GM12878 (cell line): ENCODE results near the gene KLHL36. TPM values are rescaled to one million over a fixed set of nuclear protein-coding genes. Genes with fewer than 3 reads are reported as not detected.

Experiments used
- ATAC-seq: fragments of 200-7000 bp; cut with Tn5 transposase; 3 replicates; pipeline ENCODE4 v1.9.1; 2020; ENCODE audit warnings: mild to moderate bottlenecking, moderate library complexity
- BruUV-seq: library from RNA; stranded (reverse); fragments of 400-500 nt; replicated peaks from 2 replicates; lab custom pipeline; 2021; lab: Mats Ljungman, UMichigan
- CTCF ChIA-PET: fragments of 300-600 bp; sonication (Branson Sonifier 250); formaldehyde crosslinking; extraction: SDS; loops from one replicate; lab custom pipeline; 2021; ENCODE audit warnings: inconsistent platforms; lab: Yijun Ruan, JAX
- POLR2A ChIA-PET: fragments of 350-600 bp; formaldehyde crosslinking; extraction: SDS; loops from one replicate; lab custom pipeline; 2021; ENCODE audit warnings: inconsistent platforms; lab: Charles Lee
- RAD21 ChIA-PET: fragments of 300-600 bp; sonication (Branson Sonifier 250); formaldehyde crosslinking; loops from one replicate; lab custom pipeline; 2023; ENCODE audit warnings: antibody characterized with exemption; ENCODE audit not compliant: unreplicated experiment; lab: Charles Lee
- SMC1A ChIA-PET: fragments of 300-600 bp; sonication (Branson Sonifier 250); formaldehyde crosslinking; loops from one replicate; lab custom pipeline; 2023; ENCODE audit not compliant: unreplicated experiment, uncharacterized antibody; lab: Charles Lee
- DNase-seq: peaks from one replicate; pipeline ENCODE4 v3.0.0-alpha.2; 2011; ENCODE audit warnings: low read depth, low spot score
- FAIRE-seq: peaks from 3 replicates; lab custom pipeline; 2011; peaks lifted over from hg19 to GRCh38; lab: Jason Lieb, UNC
- H2AFZ ChIP-seq: 2 replicates; pipeline ENCODE4 v1.6.0; 2011; ENCODE audit warnings: low read depth, low read length, control low read depth; ENCODE audit not compliant: control insufficient read depth
- H3K27ac ChIP-seq: 2 replicates; pipeline ENCODE4 v1.5.1; 2011; ENCODE audit warnings: control low read depth; ENCODE audit not compliant: control insufficient read depth, insufficient read depth
- H3K27me3 ChIP-seq, 2 experiments: replicated peaks in 1 of 2; 2 replicates each; pipeline versions ENCODE4 v1.6.0 to v1.6.1; 2011; ENCODE audit warnings: low read length in 1 of 2; ENCODE audit not compliant: control insufficient read depth in 2 of 2, insufficient read depth in 2 of 2
- H3K36me3 ChIP-seq, 2 experiments: 2 replicates each; pipeline ENCODE4 v1.5.1; 2011; ENCODE audit warnings: low read length in 1 of 2; ENCODE audit not compliant: control insufficient read depth in 2 of 2, insufficient read depth in 2 of 2
- H3K4me1 ChIP-seq: 2 replicates; pipeline ENCODE4 v1.6.1; 2011; ENCODE audit warnings: mild to moderate bottlenecking, low read length, moderate library complexity, mixed read lengths; ENCODE audit not compliant: control insufficient read depth, insufficient read depth
- H3K4me2 ChIP-seq: 2 replicates; pipeline ENCODE4 v1.6.0; 2011; ENCODE audit warnings: control low read depth; ENCODE audit not compliant: control insufficient read depth, insufficient read depth
- H3K4me3 ChIP-seq: fragments of 200-600 bp; sonication (generic); 2 replicates; pipeline ENCODE4 v1.5.1; 2016
- H3K79me2 ChIP-seq: 2 replicates; pipeline ENCODE4 v1.6.0; 2011; ENCODE audit warnings: low read length; ENCODE audit not compliant: control insufficient read depth, insufficient read depth
- H3K9ac ChIP-seq: 2 replicates; pipeline ENCODE4 v1.8.0; 2011; ENCODE audit warnings: low read length, control low read depth, mixed read lengths; ENCODE audit not compliant: control insufficient read depth, insufficient read depth
- H3K9me3 ChIP-seq: replicated peaks from 3 replicates; pipeline ENCODE4 v1.5.1; 2011; ENCODE audit warnings: mild to moderate bottlenecking, low read length; ENCODE audit not compliant: control insufficient read depth, insufficient read depth
- H4K20me1 ChIP-seq: 2 replicates; pipeline ENCODE4 v1.6.0; 2011; ENCODE audit not compliant: control insufficient read depth, insufficient read depth
- BHLHE40 ChIP-seq, 2 experiments: fragments of 450-650 bp in 1 of 2; IDR thresholded peaks; 2 replicates each; pipeline ENCODE4 v1.6.1; 2011 to 2017; ENCODE audit warnings: low read depth in 2 of 2, borderline replicate concordance in 1 of 2, improper control_type of control experiment in 1 of 2, low read length in 1 of 2, mild to moderate bottlenecking in 1 of 2
- CBFB ChIP-seq: IDR thresholded peaks from 2 replicates; pipeline ENCODE4 v1.6.1; 2016; ENCODE audit warnings: antibody characterized with exemption, low read depth
- CBX5 ChIP-seq: sonication (generic); IDR thresholded peaks from 2 replicates; pipeline ENCODE4 v1.6.1; 2016; ENCODE audit warnings: low read depth, moderate library complexity, mild to moderate bottlenecking, inconsistent platforms
- CHD2 ChIP-seq: IDR thresholded peaks from 2 replicates; pipeline ENCODE4 v1.6.1; 2011; ENCODE audit warnings: low read depth, low read length, improper control_type of control experiment, borderline replicate concordance
- EED ChIP-seq: sonication (generic); IDR thresholded peaks from 2 replicates; pipeline ENCODE4 v1.6.1; 2016; ENCODE audit warnings: antibody characterized with exemption, low read depth
- MYC ChIP-seq: IDR thresholded peaks from 2 replicates; pipeline ENCODE4 v1.6.1; 2011; ENCODE audit warnings: mild to moderate bottlenecking, low read length, moderate library complexity, inconsistent platforms; ENCODE audit not compliant: insufficient read depth, insufficient replicate concordance, insufficient read length, severe bottlenecking
- NFIC ChIP-seq: IDR thresholded peaks from 2 replicates; pipeline ENCODE4 v1.6.1; 2012; ENCODE audit warnings: low read depth, mild to moderate bottlenecking, inconsistent platforms, low read length, moderate library complexity
- NFYB ChIP-seq: IDR thresholded peaks from 2 replicates; pipeline ENCODE4 v1.6.1; 2011; ENCODE audit warnings: low read depth, mild to moderate bottlenecking, low read length, improper control_type of control experiment, moderate library complexity; ENCODE audit not compliant: insufficient read depth
- RCOR1 ChIP-seq: conservative IDR thresholded peaks from 2 replicates; pipeline ENCODE4 v1.6.1; 2012; ENCODE audit warnings: low read depth, low read length, improper control_type of control experiment
- RFX5 ChIP-seq: IDR thresholded peaks from 2 replicates; pipeline ENCODE4 v1.6.1; 2011; ENCODE audit warnings: low read depth, low read length, improper control_type of control experiment
- SUPT20H ChIP-seq: IDR thresholded peaks from 2 replicates; pipeline ENCODE4 v1.6.1; 2011; ENCODE audit warnings: low read depth, mild to moderate bottlenecking, low read length, moderate library complexity, borderline replicate concordance; ENCODE audit not compliant: control insufficient read depth
- TBL1XR1 ChIP-seq: IDR thresholded peaks from 2 replicates; pipeline ENCODE4 v1.6.1; 2012; ENCODE audit warnings: low read depth, low read length, improper control_type of control experiment
- TCF3 ChIP-seq: IDR thresholded peaks from 2 replicates; pipeline ENCODE4 v1.6.1; 2012; ENCODE audit warnings: low read depth, mild to moderate bottlenecking, low read length, borderline replicate concordance; ENCODE audit not compliant: insufficient read depth
- YBX1 ChIP-seq: fragments of 450-650 bp; IDR thresholded peaks from 2 replicates; pipeline ENCODE4 v1.6.1; 2016; ENCODE audit warnings: antibody characterized with exemption
- YY1 ChIP-seq: IDR thresholded peaks from 2 replicates; pipeline ENCODE4 v1.6.1; 2011; ENCODE audit warnings: low read depth, mild to moderate bottlenecking, low read length
- WGBS: methylation state at CpG from one replicate; pipeline ENCODE4 v1.1.6; 2016; ENCODE audit warnings: low lambda C conversion rate; ENCODE audit not compliant: insufficient replicate concordance, insufficient coverage; ENCODE audit errors: missing lambda C conversion rate; 5-methylcytosine and 5-hydroxymethylcytosine counted together
- in situ Hi-C: fragments of 300-500 bp; cut with MboI; formaldehyde crosslinking; loops from 9 replicates; pipeline ENCODE4 v1.14.3; 2018; ENCODE audit warnings: mixed read lengths
- intact Hi-C: fragments of 100-400 bp; cut with micrococcal nuclease; formaldehyde crosslinking; loops from one replicate; pipeline ENCODE4 v1.14.2; 2022; ENCODE audit not compliant: unreplicated experiment
- polyA plus RNA-seq, 11 experiments: library from polyadenylated mRNA; depleted of rRNA in 4 of 11; unstranded in 6 of 11; stranded (reverse) in 5 of 11; fragments of >200 nt; fragmentation: Nextera tagmentation in 4 of 11; fragmentation: Illumina TruSeq in 1 of 11; extraction: Ambion mirVana in 4 of 11; extraction: Trizol in 1 of 11; gene quantifications; 1 replicate in 1 of 11; 2 replicates in 10 of 11; pipeline versions ENCODE4 v1.2.1 to v1.2.3, GENCODE V29; 2011 to 2016; ENCODE audit warnings: inconsistent platforms in 2 of 11, missing spikeins in 2 of 11, low read depth in 1 of 11
- total RNA-seq, 4 experiments: library from RNA; depleted of rRNA in 3 of 4; stranded (reverse); fragments of >200 nt in 3 of 4; fragmentation: Illumina TruSeq in 1 of 4; extraction: Trizol in 1 of 4; gene quantifications; 2 replicates each; pipeline versions ENCODE4 v1.2.1 to v1.2.3, GENCODE V29; 2013 to 2021
- TF ChIP-seq, protein P1 (sequence below): IDR thresholded peaks from 2 replicates; pipeline ENCODE4 v1.6.1; 2011; ENCODE audit warnings: low read depth, low read length, improper control_type of control experiment, borderline replicate concordance
- TF ChIP-seq, protein P2 (sequence below): IDR thresholded peaks from 2 replicates; pipeline ENCODE4 v1.6.1; 2011; ENCODE audit warnings: low read depth, mild to moderate bottlenecking, low read length, moderate library complexity, borderline replicate concordance; ENCODE audit errors: extremely low read depth
- TF ChIP-seq, protein P3 (sequence below), 3 experiments: IDR thresholded peaks in 2 of 3; conservative IDR thresholded peaks in 1 of 3; 2 replicates each; pipeline ENCODE4 v1.5.1; 2011; ENCODE audit warnings: low read depth in 3 of 3, low read length in 3 of 3, mild to moderate bottlenecking in 3 of 3, control low read depth in 2 of 3, moderate library complexity in 2 of 3, inconsistent platforms in 1 of 3, mixed read lengths in 1 of 3; ENCODE audit not compliant: control insufficient read depth in 2 of 3, insufficient read depth in 1 of 3; ENCODE audit errors: extremely low read depth in 1 of 3

KLHL36 gene
- total and polyA plus RNA-seq, 10 of the 15 experiments (the other 5 are each of a cell fraction or from before 2014, with no cell fraction given): 2.6 to 45.3 (median 16.8) TPM

DNA sequence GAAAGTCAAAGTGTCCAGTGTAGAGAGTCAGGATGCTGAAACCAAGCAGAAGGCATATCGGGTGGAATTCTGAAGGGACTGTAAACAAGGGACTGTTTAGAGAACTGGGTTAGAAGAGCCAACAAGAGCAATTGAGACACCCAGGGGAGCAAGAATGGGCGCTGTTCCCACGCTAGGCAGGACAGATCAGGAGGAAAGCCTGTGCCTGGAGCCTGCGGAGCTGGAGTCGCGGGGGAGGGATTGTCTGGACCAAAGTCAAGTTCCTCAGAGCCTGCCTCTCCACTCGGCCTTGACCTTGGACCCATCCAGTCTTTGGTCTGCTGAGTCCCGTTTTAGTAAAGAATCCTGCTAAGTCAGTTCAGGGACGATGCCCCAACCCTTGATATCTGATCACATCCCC is 14.7 kb upstream of the KLHL36 start:
- H3K4me1 ChIP-seq: peaks cover 32% of the 10 kb centered on the region
- TF ChIP-seq TCF3 (no peak), RCOR1 (no peak), CBFB (no peak), CBX5 (no peak), NFIC (no peak), RFX5 (no peak), MYC (no peak), TBL1XR1 (no peak), EED (no peak), BHLHE40 (IDR thresholded peaks at IDR 0.05; ENCODE audit: borderline replicate concordance in 1 of 2, low read depth in 2 of 2, low read length in 1 of 2) (no peak), SUPT20H (no peak), YBX1 (no peak), CHD2 (no peak), YY1 (no peak), NFYB (no peak)
- TF ChIP-seq, protein P1, sequence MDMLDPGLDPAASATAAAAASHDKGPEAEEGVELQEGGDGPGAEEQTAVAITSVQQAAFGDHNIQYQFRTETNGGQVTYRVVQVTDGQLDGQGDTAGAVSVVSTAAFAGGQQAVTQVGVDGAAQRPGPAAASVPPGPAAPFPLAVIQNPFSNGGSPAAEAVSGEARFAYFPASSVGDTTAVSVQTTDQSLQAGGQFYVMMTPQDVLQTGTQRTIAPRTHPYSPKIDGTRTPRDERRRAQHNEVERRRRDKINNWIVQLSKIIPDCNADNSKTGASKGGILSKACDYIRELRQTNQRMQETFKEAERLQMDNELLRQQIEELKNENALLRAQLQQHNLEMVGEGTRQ: no peak
- TF ChIP-seq, protein P2, sequence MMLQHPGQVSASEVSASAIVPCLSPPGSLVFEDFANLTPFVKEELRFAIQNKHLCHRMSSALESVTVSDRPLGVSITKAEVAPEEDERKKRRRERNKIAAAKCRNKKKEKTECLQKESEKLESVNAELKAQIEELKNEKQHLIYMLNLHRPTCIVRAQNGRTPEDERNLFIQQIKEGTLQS: no peak
- TF ChIP-seq, protein P3, sequence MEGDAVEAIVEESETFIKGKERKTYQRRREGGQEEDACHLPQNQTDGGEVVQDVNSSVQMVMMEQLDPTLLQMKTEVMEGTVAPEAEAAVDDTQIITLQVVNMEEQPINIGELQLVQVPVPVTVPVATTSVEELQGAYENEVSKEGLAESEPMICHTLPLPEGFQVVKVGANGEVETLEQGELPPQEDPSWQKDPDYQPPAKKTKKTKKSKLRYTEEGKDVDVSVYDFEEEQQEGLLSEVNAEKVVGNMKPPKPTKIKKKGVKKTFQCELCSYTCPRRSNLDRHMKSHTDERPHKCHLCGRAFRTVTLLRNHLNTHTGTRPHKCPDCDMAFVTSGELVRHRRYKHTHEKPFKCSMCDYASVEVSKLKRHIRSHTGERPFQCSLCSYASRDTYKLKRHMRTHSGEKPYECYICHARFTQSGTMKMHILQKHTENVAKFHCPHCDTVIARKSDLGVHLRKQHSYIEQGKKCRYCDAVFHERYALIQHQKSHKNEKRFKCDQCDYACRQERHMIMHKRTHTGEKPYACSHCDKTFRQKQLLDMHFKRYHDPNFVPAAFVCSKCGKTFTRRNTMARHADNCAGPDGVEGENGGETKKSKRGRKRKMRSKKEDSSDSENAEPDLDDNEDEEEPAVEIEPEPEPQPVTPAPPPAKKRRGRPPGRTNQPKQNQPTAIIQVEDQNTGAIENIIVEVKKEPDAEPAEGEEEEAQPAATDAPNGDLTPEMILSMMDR (IDR thresholded peaks at IDR 0.05 in 2 of 3, conservative IDR thresholded peaks at IDR 0.05 in 1 of 3; ENCODE audit: control insufficient read depth in 2 of 3, extremely low read depth in 1 of 3, insufficient read depth in 1 of 3, low read depth in 3 of 3, low read length in 3 of 3): no peak
- intact Hi-C loops (no loop called here), in situ Hi-C loops (loop anchor here (25.0 kb wide), 1 partner anchor 329 kb away; no protein-coding TSS in a partner anchor)
- no peaks in the 10 kb centered on the region for H3K27me3 ChIP-seq
- no peaks in the 10 kb centered on the region for H3K79me2 ChIP-seq
- no peak overlapping the region for H3K4me3 ChIP-seq
- POLR2A ChIA-PET: no interaction called here
- H2AFZ ChIP-seq: no peak overlapping the region
- CTCF ChIA-PET: interaction anchor here (0.7 kb wide), 1 partner anchor 127 kb away, joined by 3 read pairs; no protein-coding TSS in a partner anchor
- DNase-seq (no peak), ATAC-seq (no peak), FAIRE-seq (no peak)
- H3K36me3 ChIP-seq: no peaks in the 10 kb centered on the region
- no peak overlapping the region for H3K4me2 ChIP-seq
- H3K9me3 ChIP-seq: no peaks in the 10 kb centered on the region
- no TSS peak for BruUV-seq
- H3K9ac ChIP-seq: no peak overlapping the region
- RAD21 ChIA-PET: interaction anchor here (1.0 kb wide), 1 partner anchor 13 kb away, joined by 3 read pairs; no protein-coding TSS in a partner anchor
- no peaks in the 10 kb centered on the region for H4K20me1 ChIP-seq
- SMC1A ChIA-PET: no interaction called here
- 72% methylated on average over 9 of the region's 9 CpGs for WGBS
- no peak overlapping the region for H3K27ac ChIP-seq
